OCI-LY1 (cell line): ENCODE measurements around the gene PPT2.
"Not testable (repeated sequence)": the region's sequence is repeated elsewhere in the genome, so short reads cannot be mapped to it uniquely, and the experiment has no call there.

Experiments
- H2AFZ ChIP-seq: fragments of 200-600 bp; sonication (generic), shearing (Covaris generic); 2 replicates; pipeline ENCODE4 v1.6.0; 2014; ENCODE audit warnings: antibody characterized with exemption, mild to moderate bottlenecking, low read length
- H3F3A ChIP-seq: fragments of 200-600 bp; sonication (generic), shearing (Covaris generic); 2 replicates; pipeline ENCODE4 v1.6.0; 2014; ENCODE audit warnings: mild to moderate bottlenecking, antibody characterized with exemption, low read length, moderate library complexity; ENCODE audit not compliant: insufficient read depth
- H3K27ac ChIP-seq: fragments of 200-600 bp; sonication (generic); 2 replicates; pipeline ENCODE4 v1.5.1; 2014; ENCODE audit warnings: low read length, mixed run types, mild to moderate bottlenecking, low read depth; ENCODE audit not compliant: poor library complexity, severe bottlenecking
- H3K27me3 ChIP-seq: fragments of 200-600 bp; sonication (generic); 2 replicates; pipeline ENCODE4 v1.6.0; 2014; ENCODE audit warnings: antibody characterized with exemption, mild to moderate bottlenecking, low read length, moderate library complexity; ENCODE audit not compliant: insufficient read depth
- H3K36me3 ChIP-seq: fragments of 200-600 bp; sonication (generic); 2 replicates; pipeline ENCODE4 v1.6.1; 2014; ENCODE audit warnings: mild to moderate bottlenecking, antibody characterized with exemption, low read length, moderate library complexity, mixed read lengths; ENCODE audit not compliant: insufficient read depth
- H3K4me1 ChIP-seq: fragments of 200-600 bp; sonication (generic); 2 replicates; pipeline ENCODE4 v1.5.1; 2014; ENCODE audit warnings: mild to moderate bottlenecking, low read length, moderate library complexity; ENCODE audit not compliant: insufficient read depth, severe bottlenecking
- H3K4me2 ChIP-seq: fragments of 200-600 bp; sonication (generic), shearing (Covaris generic); 2 replicates; pipeline ENCODE4 v1.6.1; 2014; ENCODE audit warnings: low read length
- H3K4me3 ChIP-seq: fragments of 200-600 bp; sonication (generic); 2 replicates; pipeline ENCODE4 v1.5.1; 2014; ENCODE audit warnings: low read length, low read depth, mild to moderate bottlenecking, mixed read lengths; ENCODE audit not compliant: poor library complexity, severe bottlenecking
- H3K79me2 ChIP-seq: fragments of 200-600 bp; shearing (Covaris generic); 2 replicates; pipeline ENCODE4 v1.6.1; 2016; ENCODE audit warnings: mixed run types, low read length, mixed read lengths; ENCODE audit not compliant: insufficient read depth
- H3K9ac ChIP-seq: fragments of 200-600 bp; sonication (generic), shearing (Covaris generic); 2 replicates; pipeline ENCODE4 v1.6.1; 2014; ENCODE audit warnings: mild to moderate bottlenecking, low read length, mixed read lengths
- H3K9me2 ChIP-seq: fragments of 200-600 bp; sonication (generic), shearing (Covaris generic); 2 replicates; pipeline ENCODE4 v1.6.1; 2014; ENCODE audit warnings: low read depth, mild to moderate bottlenecking, low read length, mixed read lengths
- H3K9me3 ChIP-seq: fragments of 200-600 bp; shearing (Covaris generic); 2 replicates; pipeline ENCODE4 v1.6.1; 2014; ENCODE audit warnings: low read length, mixed read lengths
- H4K20me1 ChIP-seq: fragments of 200-600 bp; sonication (generic), shearing (Covaris generic); 2 replicates; pipeline ENCODE4 v1.6.0; 2016; ENCODE audit warnings: mild to moderate bottlenecking, low read length; ENCODE audit not compliant: insufficient read depth
- EZH2 ChIP-seq: fragments of 200-600 bp; sonication (generic), shearing (Covaris generic); IDR thresholded peaks from 2 replicates; pipeline ENCODE4 v1.8.0; 2017; ENCODE audit warnings: borderline replicate concordance, mixed run types, mild to moderate bottlenecking, antibody characterized with exemption, low read length, moderate library complexity, mixed read lengths
- TF ChIP-seq, protein P1 (sequence below): fragments of 200-600 bp; sonication (generic), shearing (Covaris generic); IDR thresholded peaks from 2 replicates; pipeline ENCODE4 v1.5.1; 2017; ENCODE audit warnings: mild to moderate bottlenecking, antibody characterized with exemption, low read length, moderate library complexity, mixed read lengths

Gene PPT2

GRCh38 chr6:32139590-32139989 is 14.4 kb upstream of the PPT2 start:
- Histone ChIP-seq H3K4me2 (no peak overlapping the region), H3K9me2 (no peaks in the 10 kb centered on the region), H3K36me3 (no peaks in the 10 kb centered on the region), H3K79me2 (no peaks in the 10 kb centered on the region), H3K4me1 (no peaks in the 10 kb centered on the region), H3F3A (no peaks in the 10 kb centered on the region), H3K9me3 (no peaks in the 10 kb centered on the region), H3K27me3 (no peaks in the 10 kb centered on the region), H3K27ac (no peak overlapping the region), H3K9ac (no peak overlapping the region), H3K4me3 (no peak overlapping the region), H4K20me1 (no peaks in the 10 kb centered on the region), H2AFZ (no peak overlapping the region)
- TF ChIP-seq EZH2, result no peak
- TF ChIP-seq, protein P1, sequence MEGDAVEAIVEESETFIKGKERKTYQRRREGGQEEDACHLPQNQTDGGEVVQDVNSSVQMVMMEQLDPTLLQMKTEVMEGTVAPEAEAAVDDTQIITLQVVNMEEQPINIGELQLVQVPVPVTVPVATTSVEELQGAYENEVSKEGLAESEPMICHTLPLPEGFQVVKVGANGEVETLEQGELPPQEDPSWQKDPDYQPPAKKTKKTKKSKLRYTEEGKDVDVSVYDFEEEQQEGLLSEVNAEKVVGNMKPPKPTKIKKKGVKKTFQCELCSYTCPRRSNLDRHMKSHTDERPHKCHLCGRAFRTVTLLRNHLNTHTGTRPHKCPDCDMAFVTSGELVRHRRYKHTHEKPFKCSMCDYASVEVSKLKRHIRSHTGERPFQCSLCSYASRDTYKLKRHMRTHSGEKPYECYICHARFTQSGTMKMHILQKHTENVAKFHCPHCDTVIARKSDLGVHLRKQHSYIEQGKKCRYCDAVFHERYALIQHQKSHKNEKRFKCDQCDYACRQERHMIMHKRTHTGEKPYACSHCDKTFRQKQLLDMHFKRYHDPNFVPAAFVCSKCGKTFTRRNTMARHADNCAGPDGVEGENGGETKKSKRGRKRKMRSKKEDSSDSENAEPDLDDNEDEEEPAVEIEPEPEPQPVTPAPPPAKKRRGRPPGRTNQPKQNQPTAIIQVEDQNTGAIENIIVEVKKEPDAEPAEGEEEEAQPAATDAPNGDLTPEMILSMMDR, result no peak

DNA sequence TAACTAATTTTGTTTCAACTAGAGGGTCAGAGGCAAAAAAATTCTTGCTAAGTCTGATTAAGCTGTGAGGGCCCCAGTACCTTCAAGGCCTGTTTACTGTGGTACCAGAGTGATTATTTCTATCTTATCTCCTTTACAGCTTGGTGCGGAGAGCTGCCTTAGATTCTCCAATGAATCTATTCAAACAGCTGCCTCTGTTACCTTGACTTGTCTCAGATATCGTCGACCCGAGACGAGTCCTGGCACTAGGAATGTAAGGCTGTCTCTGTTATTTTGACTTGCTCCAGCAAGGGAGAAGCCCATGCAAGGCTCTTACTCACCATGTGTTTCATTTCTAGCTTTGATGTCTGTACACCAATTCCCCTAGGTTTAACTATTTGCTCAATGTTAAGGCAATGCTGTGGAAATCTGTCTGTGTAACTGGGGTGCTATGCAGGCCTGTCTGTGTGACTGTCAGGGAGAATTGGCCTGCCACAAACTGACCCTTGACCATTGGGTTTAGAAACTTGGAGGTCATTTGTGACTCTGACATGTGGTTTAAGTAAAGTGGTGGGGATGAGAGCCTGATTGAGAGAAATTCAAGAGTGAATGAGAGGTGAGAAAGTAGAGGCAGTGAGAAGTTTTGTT is 13.4 kb upstream of the PPT2 start:
- Histone ChIP-seq H3K4me2 (no peak overlapping the region), H4K20me1 (no peaks in the 10 kb centered on the region), H3K4me1 (no peaks in the 10 kb centered on the region), H3K4me3 (no peak overlapping the region), H3K79me2 (no peaks in the 10 kb centered on the region), H3K27ac (no peak overlapping the region), H2AFZ (no peak overlapping the region), H3K36me3 (no peaks in the 10 kb centered on the region), H3K9me3 (no peaks in the 10 kb centered on the region), H3K9ac (no peak overlapping the region), H3F3A (no peaks in the 10 kb centered on the region), H3K27me3 (no peaks in the 10 kb centered on the region), H3K9me2 (no peaks in the 10 kb centered on the region)
- no peak for TF ChIP-seq EZH2
- TF ChIP-seq, protein P1, result no peak

GRCh38 chr6:32144238-32144637 is 9.7 kb upstream of the PPT2 start:
- H3K27ac ChIP-seq, H3K9ac ChIP-seq, H3K4me1 ChIP-seq, H4K20me1 ChIP-seq, H3K9me2 ChIP-seq, H3K4me3 ChIP-seq, H2AFZ ChIP-seq, H3K27me3 ChIP-seq, H3K4me2 ChIP-seq, H3K79me2 ChIP-seq, H3K9me3 ChIP-seq, H3F3A ChIP-seq, H3K36me3 ChIP-seq: not testable (repeated sequence)

DNA sequence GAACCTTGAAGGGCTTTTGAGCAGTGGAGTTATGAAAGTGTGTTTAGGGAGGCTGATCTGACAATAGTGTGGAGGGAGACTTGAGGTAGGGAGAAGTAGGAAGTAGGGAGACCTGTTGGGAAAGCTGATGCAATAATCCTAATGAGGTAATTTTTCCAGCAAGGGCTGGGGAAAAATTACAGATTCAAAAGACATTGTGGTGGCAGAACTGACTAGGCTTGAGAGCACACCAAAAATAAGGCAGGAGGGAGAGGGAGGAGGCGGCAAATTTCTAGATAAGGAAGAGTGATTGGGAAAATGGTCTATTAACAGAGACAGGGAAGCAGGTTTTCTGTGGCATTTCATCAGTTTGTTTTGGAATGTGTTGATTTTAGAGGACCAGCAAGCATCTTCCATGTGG is 7.7 kb upstream of the PPT2 start:
- H3K4me1 ChIP-seq, result no peaks in the 10 kb centered on the region
- TF ChIP-seq, protein P1, result no peak
- no peak for TF ChIP-seq EZH2
- no peak overlapping the region for H2AFZ ChIP-seq
- H3K27me3 ChIP-seq, result no peaks in the 10 kb centered on the region; the same call in 1 of the 2 replicates
- no peaks in the 10 kb centered on the region for H3K36me3 ChIP-seq
- no peaks in the 10 kb centered on the region for H3K79me2 ChIP-seq
- H3F3A ChIP-seq, result no peaks in the 10 kb centered on the region
- H3K4me3 ChIP-seq, result no peak overlapping the region
- no peaks in the 10 kb centered on the region for H4K20me1 ChIP-seq
- H3K27ac ChIP-seq, result no peak overlapping the region
- no peak overlapping the region for H3K9ac ChIP-seq
- H3K9me2 ChIP-seq, result no peaks in the 10 kb centered on the region
- no peaks in the 10 kb centered on the region for H3K9me3 ChIP-seq
- no peak overlapping the region for H3K4me2 ChIP-seq
